Measurements from ENCODE around the gene FAM98A.
A peak's percentile ranks its signal among the peaks of the same experiment; 100 is the strongest.

The FAM98A gene

DNA sequence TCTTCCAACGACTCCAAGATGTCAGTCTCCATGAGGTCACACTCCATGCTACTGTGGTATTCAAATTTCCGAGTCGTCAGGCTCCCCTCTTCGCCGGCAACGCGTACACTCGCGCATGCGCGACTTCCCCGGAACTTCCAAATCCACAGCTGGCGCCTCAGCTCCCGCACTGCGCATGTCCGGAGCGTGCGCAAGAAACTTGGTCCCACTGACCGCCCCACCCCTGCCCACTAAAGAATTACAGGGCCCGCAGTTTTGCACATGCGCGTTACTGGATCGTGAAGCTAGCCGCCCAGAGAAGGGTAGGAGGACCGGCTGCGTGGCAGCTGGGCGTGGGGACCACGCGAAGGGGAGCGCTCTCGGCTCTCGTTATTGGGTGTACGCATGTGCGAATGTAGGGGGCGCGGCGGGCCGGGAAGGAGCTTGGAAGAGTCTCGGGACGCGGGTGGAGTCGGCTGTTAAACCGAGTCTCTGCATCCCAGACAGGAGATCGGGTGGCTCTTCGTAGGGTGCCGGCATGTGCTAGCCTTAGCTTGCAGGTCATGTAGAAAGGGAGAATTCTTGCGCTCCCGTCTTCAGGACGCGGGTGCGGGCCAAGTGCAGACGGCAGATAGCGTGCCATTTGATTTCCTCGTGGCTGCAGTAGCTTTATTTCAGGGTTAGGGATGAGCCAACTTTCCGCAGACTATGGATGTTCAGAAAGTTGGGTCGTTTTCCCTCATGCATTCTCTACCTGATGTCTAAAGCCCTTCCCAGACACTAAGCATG, at the start of gene FAM98A:
Gene FAM98A, minus strand, starts transcription at position 125 of the 768 bp plus-strand sequence. Its CDS starts 78 bp downstream, at position 47.
- DNase-seq = peak; percentile 99

DNA sequence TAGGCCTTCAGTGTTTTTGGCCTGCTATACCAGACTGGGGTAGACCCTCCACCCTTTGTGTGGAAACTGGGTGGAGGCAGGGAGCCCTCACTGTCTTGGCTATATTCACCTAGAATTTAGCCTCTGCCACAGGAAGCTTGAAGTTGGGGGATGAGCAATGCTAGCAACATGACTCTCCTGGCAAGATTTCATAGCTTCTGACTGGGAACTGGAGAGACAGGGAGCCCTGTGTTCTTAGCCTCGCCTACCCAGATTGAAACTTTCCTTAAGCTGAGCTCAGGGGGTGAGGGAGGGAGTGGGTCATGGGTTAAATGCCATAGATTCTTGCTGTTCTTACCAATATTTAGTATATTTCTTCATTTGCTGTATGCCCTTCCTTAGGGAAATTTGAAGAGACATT, 46.8 kb upstream of the FAM98A start:
- DNase-seq = no peak

DNA sequence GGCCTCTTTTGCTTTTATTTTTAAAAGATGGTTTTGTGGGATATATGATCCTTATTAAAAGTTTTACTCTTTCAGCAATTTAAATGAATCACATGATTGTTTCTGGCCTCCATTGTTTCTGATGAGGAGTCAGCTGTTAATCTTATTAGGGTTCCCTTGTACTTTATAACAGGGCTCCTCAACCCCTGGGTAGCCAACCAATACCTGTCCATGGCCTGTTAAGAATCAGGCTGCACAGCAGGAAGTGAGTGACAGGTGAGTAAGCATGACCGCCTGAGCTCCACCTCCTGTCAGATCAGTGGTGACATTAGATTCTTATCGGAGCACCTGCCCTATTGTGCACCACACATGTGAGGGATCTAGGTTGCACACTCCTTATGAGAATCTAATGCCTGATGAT, 45.1 kb upstream of the FAM98A start:
- DNase-seq = no peak

DNA sequence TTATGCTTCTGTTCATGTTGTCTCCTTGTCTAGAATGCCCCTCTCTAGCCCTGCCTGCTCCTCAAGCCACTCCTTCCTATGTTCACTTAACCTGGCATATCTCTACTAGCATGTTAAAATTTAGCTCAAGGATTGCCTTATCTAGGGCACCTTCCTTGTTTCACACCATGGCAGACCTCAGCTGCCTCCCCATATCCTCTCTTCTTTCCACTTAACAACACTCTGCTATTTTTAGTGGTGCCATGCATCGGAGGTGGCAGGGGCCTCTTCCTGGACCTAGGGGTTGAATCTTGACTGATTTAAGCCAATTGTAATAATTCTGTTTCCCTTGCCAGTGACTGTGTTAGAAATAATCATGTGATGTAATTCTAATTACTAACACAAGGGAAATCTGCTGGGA, 36.9 kb upstream of the FAM98A start:
- DNase-seq = no peak

DNA sequence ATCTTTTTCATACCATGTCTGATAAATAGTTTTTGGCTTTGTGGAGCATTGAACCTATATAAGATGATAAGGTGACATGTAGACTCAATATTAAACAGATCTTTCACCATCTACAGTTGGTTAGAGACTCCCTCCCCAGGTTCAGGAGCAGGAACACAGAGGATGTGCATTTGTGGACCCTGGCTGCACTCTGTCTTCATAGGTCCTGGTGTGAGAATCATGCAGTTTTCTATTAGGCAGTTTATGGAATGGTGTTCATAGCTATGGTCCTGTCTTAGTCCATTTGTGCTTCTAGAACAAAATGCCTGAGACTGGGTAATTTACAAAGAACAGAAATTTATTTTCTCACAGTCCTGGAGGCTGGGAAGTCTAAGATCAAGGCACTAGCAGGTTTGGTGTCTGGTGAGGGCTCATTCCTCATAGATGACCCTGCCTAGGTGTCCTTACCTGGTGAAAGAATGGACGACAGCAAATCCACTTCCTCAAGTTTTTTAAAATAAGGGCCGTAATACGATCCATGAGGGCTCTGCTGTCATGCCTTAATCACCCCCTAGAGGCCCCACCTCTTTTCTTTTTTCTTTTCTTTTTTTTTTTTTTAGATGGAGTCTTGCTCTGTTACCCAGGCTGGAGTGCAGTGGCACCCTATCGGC, 35.3 kb upstream of the FAM98A start:
- DNase-seq = no peak

DNA sequence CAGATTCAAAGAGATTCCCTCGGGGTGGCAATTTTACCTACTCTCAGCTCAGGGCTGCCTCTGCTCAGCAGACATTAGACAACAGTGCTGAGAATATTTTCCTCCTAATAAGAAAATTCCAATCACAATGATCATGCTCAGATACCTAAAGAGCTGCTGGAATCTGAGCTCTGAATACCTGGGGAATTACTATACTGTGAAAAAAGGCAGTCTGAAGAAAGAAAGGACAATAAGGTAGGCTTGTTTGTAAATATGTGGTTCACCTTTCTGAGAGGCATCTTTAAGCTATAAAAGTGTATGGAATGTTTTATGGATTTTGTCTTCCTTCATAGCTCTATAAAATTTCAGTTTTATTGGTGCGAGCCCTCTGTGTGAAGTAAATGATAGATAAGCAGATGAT, 34.2 kb upstream of the FAM98A start:
- no peak for DNase-seq

DNA sequence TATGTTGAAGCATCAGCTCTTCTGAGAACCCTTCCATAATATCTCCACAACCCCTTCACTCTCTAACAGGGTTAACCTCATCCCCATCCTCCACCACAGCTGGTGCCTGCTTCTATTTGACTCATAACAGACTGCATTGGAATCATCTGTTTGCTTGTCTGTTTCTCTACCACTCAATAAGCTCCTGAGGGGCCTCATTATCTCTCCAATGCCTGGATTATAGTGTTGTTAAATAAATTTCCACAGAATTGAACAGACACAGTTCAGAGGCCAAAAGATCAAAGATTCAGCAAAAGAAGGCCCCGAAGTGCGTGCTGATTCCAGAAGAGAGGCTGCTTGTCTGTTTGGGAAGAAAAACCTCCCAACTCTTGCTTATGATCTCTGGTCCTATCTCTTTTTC, 33.7 kb upstream of the FAM98A start:
- no peak for DNase-seq

DNA sequence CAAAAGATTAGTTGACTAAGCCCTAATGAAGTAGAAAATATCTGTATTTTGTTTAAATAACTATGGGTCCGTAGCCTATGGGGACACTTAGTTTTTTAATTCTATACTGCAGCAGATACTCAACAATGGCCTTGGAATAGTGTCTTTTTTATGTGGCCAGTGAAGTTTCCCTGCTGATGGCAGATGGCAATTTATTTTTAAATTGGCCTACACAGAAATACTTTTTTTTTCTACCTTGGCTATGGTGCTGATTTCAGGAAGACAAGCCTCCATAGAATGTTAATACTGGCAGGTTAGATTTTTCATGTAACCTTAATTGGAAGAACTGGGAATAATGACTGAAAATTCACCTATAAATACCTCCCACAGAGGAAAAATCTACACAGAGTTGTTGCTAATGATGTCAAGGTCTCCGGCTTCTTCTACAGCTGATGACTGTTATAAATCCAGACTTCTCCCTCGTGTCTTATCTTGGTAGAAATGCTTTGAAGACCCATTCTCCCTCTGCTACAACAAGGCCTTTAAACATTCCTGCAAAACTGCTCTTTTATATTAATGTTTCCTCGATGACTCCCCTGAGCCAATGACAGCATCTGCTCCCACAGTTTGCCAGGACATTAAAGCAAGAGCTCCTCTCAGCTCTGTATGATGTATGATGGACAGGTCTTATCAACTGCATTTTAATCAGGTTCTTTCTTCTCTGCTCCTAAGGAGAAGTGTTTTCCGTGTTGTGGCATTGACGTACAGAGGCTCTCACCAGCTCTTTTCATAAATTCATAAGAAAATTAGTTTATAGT, 29.1 kb upstream of the FAM98A start:
- no peak for DNase-seq

DNA sequence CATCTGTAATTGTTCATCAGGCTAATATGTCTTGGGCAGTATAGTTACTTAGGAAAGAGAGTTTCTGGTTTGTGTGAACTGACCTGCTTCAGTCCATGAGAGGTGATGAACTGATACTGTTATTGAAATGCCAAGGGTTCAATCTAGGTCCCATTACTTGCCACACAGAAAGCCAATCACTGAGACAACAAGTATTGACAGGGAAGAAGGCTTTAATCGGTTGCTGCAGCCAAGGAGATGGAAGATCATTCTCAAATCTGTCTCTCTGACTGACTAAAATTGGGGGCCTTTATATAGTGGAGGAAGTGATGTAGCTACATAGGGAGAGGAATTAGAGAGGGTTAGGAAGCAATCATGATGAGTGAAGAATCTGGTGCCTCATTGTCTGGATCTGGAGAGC, 19.9 kb upstream of the FAM98A start:
- DNase-seq = no peak

DNA sequence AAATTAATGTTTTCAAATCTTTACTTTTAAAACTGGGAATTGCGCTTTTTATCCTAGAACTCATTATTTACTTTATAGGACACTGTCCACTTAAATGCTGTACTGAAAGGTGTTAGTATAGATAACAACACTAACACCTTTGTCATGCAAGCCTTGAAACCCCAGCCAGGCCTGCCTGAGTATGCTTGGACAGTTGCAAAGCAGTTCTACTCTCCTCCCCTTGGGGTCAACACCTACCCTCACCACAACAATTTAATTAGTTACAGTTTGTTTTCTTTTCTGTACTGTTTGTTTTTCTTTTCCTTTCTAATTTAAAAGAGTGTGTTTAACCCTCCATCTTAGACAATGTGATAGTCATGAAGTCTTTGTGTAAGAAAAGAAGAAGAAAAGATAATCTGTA, 18.9 kb upstream of the FAM98A start:
- no peak for DNase-seq

DNA sequence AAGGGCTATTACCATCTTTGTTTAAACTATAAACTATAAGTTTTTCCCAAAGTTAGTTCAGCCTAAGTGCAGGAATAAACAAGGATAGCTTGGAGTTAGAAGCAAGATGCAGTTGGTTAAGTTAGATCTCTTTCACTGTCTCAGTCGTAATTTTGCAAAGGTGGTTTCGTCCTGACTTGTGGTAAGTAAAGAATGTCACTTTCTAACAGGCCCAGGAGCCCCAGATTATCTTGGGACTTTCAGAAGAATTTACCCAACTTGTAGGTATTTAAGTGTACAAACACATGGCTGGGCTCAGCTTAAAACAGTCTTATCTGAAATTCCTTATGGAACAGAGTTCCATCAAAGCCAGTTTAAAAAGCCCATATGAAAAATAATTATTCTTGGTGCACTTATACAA, 18.3 kb upstream of the FAM98A start:
- DNase-seq = no peak

DNA sequence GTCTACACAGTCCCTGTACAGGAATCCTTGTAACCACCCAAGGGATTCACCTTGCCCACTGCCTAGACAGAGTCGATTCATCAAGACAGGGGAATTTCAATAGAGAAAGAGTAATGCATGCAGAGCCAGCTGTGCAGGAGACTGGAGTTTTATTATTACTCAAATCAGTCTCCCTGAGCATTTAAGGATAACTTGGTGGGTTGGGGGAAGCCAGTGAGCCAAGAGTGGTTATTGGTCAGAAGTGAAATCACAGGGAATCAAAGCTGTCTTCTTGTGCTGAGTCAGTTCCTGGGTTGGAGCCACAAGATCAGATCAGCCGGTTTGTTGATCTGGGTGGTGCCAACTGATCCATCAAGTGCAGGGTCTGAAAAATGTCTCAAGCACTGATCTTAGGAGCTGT, 17.8 kb upstream of the FAM98A start:
- DNase-seq = no peak

DNA sequence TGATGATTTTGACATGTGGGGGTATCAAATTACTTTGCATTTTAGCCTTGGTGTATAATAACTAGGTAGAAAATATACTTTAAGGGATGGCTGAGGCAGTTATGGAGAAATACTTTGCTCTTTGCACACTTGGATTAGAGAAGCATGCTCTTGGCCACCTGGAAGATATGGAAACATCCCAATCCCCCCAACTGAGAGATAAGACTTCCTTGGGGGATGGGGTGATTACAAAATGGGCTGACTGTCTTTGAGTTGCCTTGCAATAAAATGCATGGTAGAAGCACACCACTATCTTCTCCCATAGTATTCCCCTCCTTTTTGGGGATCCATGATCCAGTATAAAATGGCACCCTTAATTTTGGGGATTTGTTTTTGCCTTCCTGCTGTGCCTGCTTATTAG, 15.1 kb upstream of the FAM98A start:
- DNase-seq = no peak

DNA sequence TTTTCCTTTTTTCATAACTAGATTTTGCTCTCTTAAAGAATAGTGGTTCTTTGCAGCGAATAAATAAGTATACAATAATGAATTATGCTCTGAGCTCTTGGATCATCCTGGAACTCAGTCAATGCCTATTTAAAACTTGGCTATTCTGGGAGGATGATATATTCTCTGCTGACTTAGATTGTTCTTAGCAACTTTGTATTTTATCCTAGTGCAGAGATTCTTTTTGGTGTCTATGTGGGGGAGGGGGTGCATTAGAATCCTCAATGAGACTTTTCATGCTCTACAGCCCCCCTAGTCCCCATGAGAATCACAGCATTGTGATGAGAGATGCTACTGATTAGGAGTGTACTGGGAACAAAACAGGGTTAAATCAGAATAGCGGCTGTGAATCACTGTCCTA, 8.8 kb upstream of the FAM98A start:
- no peak for DNase-seq

DNA sequence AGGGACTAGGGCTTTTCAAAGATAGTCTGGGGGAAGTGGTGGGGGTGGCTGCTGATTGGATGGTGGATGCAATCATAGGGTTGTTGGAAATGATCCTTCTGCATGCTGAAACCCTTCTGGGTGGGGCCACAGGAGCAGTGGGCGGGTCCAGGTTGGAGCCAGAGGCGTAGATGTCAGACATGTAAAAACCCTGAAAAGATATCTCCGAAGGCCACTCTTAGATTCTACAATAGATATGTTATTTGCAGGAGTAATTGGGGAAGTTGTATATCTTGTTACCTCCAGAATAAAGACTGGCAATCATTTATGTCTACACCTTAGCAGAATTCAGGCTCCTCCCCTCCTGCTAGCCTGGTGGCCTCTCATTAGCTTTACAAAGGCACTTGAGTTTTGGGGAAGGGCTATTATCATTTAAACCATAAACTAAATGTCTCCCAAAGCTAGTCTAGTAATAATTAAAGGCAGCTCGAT, 8.2 kb upstream of the FAM98A start:
- peak; percentile 9 for DNase-seq

DNA sequence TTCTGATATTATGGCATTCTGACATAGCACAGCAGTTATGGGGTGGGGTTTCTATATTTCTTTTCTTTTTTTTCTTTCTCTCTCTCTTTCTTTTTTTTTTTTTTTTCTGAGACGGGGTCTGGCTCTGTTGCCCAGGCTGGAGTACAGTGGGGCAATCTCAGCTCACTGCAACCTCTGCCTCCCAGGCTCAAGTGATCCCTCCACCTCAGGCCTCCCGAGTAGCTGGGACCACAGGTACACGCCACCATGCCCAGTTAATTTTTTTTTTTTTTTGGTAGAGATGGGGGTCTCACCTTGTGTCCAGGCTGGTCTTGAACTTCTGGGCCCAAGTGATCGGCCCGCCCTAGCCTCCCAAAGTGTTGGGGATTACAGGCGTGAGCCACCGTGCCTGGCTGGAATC, 7.5 kb upstream of the FAM98A start:
- no peak for DNase-seq

DNA sequence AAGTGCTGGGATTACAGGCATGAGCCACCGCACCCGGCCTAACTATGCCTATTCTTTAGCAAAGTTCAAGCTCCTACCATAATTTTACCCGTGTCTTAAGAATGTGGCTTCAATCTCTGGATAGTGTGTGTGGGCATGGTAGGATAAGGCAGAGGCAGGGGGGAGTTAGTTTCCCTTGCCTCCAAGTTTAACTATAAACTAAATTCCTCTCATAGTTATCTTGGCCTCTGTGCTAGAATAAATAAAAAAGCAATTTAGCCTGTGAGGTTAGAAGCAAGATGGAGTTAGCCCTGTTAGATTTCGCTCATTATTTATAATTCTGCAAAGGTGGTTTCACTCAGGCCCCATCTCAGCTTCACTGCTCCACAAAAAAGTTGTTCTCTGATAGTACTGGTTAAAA, 7.0 kb upstream of the FAM98A start:
- DNase-seq = no peak

DNA sequence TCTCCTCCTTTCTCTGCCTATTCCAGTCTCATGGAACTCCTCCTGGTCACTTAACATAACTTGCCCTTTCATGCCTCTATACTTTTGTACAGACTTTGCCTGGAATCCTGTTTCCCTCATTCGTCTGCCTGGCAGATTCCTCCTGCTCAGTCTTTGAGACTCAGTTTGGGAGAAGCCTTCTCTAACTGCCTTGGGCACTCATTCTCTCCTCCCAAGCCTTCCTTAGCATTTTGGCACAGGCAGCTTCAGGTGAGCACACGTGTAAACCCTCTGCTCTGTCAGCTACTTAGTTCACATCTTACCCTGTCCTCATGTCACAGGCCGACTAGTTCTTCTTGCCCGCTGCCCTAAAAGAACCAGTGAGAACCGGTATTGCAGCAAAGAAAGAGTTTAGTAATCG, 6.0 kb upstream of the FAM98A start:
- DNase-seq = no peak

DNA sequence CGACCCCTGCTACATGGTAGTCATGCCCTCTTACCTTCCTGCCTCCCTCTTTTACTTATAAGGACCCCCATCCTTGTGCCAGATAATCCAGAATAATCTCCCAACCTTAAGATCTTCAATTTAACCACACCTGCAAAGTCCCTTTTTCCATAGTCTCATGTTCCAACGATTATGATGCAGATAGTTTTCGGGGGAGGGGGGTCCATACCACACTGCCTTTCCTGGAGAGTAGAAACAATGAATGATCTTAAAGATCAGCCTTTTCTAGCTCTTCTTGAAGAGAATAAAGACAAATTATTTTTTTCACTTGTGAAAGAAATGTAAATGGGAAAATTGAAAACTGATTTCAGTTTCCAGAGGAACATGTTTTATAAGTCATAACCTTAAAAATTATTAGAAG, 4.3 kb upstream of the FAM98A start:
- no peak for DNase-seq

DNA sequence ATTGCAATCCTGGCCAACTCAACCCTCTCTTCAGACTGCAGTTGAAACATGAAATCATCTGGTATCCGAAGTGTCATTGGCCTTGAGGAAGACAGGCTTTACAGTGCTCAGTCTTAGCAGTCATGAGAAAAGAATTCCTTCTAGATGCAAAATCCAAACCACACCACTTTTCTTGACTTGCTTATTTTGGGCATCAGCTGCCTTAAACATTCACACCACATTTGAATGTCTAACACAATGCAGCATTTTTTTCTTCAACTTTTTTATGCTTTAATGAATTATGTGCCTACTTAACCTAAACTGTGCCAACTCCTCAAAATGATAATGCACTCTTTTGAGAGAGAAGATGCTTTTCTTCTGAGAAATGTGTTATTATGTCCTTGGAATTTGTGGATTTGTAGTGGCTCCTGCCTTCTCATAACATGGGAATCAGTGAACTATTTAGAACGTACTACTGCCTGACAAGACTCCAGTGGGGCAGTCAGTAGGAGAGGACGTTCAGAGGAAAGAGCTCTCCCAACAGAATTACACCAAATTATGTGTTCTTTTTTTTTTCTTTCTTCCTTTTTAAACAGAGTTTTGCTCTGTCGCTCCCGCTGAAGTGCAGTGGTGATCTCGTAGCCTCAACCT, 3.2 kb upstream of the FAM98A start:
- no peak for DNase-seq

DNA sequence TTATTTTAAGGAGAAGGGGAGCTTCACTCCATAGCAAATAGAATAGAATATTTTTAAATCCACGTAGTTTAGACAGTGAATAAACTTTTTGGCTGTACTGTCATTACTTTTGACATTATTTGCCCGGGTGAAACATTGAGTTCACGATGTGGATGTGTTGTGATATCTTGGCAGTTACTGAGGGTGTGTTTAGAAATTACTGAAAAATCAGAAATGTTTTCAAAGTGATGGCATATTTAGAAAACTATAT, 769 bp upstream of the FAM98A start:
- no peak for DNase-seq

DNA sequence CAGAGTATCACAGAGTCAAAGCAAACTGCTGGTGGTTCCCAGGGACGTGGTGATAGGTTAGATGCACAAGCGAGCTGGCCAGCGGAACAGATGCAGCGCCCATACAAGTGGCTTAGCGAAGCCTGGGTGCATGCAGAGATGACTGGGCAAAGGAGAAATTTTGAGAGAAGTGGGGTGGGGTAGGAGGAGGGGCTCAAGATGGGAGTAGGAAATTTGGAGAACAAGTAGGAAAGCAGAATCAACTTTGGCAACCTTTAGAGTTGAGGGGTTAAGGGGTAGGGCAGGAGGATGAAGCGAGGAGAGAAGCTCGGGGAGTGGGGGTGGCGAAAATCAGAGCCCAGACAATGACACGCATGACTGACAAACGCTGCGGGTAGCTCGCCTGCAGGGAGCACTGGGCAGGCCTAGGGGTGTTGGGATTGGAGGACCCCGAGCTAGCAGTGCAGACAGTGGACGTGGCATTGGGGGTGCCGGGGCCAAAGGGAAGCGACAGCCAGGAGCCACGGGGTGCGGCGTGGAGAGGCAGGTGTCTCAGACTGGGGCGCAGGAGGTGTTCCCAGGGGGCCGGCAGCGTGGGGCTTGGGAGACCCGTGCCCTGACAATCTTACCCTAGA, 431 bp downstream of the FAM98A start:
- peak; percentile 51 for DNase-seq

DNA sequence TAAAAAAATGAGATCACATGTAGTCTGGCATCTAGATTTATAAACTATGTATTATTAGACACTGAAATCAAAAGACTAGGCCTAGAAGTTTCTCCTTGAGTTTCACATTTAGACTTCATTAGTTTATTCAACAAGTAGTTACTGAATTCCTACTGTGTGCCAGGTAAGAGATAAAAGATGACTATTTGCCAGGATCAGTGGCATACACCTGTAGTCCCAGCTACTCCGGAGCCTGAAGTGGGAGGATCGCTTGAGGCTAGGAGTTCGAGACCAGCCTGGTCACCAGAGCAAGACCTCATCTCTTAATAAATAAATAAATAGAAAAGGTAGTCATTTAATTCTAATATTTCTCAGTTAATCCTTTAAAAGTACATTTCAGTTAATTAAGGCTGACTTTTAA, 2.1 kb downstream of the FAM98A start:
- no peak for DNase-seq

All from hematopoietic multipotent progenitor cell treated with erythropoietin and hydrocortisone succinate and interleukin-3 and kit ligand, for 8 days (in vitro differentiated cells).